Suprapubic skin (tissue), 4 donors: ENCODE data around the gene ASPHD2. TPM values are rescaled to one million over a fixed set of nuclear protein-coding genes. Genes with fewer than 3 reads are reported as not detected.
A peak's percentile ranks its signal among the peaks of the same experiment; 100 is the strongest.

Experiments
- DNase-seq, 2 donors: peaks; one replicate each; pipeline ENCODE4 v3.0.0-alpha.2; 2019; ENCODE audit warnings: low spot score in 2 of 2
- H3K27ac ChIP-seq: fragments of 200-600 bp; sonication (generic); one replicate; pipeline ENCODE4 v1.5.1; 2019
- H3K27me3 ChIP-seq: fragments of 200-600 bp; sonication (generic); one replicate; pipeline ENCODE4 v1.5.1; 2019
- H3K36me3 ChIP-seq: fragments of 200-600 bp; sonication (generic); one replicate; pipeline ENCODE4 v1.5.1; 2019
- H3K4me1 ChIP-seq: fragments of 200-600 bp; sonication (generic); one replicate; pipeline ENCODE4 v1.5.1; 2019
- H3K4me3 ChIP-seq: fragments of 200-600 bp; sonication (generic); one replicate; pipeline ENCODE4 v1.5.1; 2019; ENCODE audit warnings: mild to moderate bottlenecking
- H3K9me3 ChIP-seq: fragments of 200-600 bp; sonication (generic); one replicate; pipeline ENCODE4 v1.5.1; 2019
- EP300 ChIP-seq: sonication (generic); formaldehyde crosslinking; IDR thresholded peaks from one replicate; pipeline ENCODE4 v1.6.1; 2017; ENCODE audit warnings: antibody characterized with exemption
- POLR2A ChIP-seq, 2 donors: fragments of 450-650 bp; IDR thresholded peaks; one replicate each; pipeline ENCODE4 v1.6.1; 2017; ENCODE audit warnings: antibody characterized with exemption in 2 of 2, mild to moderate bottlenecking in 2 of 2, moderate library complexity in 2 of 2
- POLR2AphosphoS5 ChIP-seq, 3 donors: sonication (generic); formaldehyde crosslinking; IDR thresholded peaks; one replicate each; pipeline ENCODE4 v1.6.1; 2017; ENCODE audit warnings: antibody characterized with exemption in 3 of 3
- WGBS: methylation state at CpG from one replicate; pipeline ENCODE4 v1.1.5; 2018; 5-methylcytosine and 5-hydroxymethylcytosine counted together
- total RNA-seq, 4 donors: library from RNA; depleted of rRNA; stranded (reverse); fragments of >200 nt; gene quantifications; one replicate each; pipeline ENCODE4 v1.1.0, GENCODE V29; 2016
- TF ChIP-seq, protein P1 (sequence below), 2 donors: fragments of 200-600 bp in 1 of 2; fragments of 450-650 bp in 1 of 2; sonication (generic) in 1 of 2; IDR thresholded peaks; one replicate each; pipeline ENCODE4 v1.5.1; 2016 to 2019; ENCODE audit warnings: antibody characterized with exemption in 2 of 2, mild to moderate bottlenecking in 1 of 2, moderate library complexity in 1 of 2

Gene ASPHD2
- total RNA-seq, 4 donors from 2014 or later, result 2.7 to 28.0 (median 11.8) TPM

DNA sequence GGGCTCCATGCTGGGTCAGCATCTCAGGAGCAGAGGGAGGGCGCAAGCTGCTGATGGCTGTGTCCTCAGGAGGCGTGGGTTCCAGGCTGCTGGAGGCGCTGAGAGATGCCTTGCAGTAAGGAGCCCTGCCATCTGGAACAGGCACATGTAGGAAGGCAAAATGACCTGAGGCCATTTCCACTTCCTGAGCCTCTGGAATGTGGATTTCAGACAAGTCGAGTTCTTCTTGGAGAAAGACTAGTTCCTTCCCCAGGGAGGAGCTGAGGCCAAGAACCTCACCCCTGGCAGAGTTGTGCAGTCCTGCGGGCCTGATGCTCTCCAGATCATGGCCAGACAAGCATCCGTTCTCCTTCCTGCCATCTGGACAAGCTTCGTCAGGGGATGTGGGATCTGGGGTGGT, 35.3 kb downstream of the ASPHD2 start:
- no peaks in the 10 kb centered on the region for H3K9me3 ChIP-seq
- H3K4me1 ChIP-seq, result peaks cover 43% of the 10 kb centered on the region
- DNase-seq, result no peak
- H3K27me3 ChIP-seq, result no peaks in the 10 kb centered on the region
- TF ChIP-seq, protein P1, sequence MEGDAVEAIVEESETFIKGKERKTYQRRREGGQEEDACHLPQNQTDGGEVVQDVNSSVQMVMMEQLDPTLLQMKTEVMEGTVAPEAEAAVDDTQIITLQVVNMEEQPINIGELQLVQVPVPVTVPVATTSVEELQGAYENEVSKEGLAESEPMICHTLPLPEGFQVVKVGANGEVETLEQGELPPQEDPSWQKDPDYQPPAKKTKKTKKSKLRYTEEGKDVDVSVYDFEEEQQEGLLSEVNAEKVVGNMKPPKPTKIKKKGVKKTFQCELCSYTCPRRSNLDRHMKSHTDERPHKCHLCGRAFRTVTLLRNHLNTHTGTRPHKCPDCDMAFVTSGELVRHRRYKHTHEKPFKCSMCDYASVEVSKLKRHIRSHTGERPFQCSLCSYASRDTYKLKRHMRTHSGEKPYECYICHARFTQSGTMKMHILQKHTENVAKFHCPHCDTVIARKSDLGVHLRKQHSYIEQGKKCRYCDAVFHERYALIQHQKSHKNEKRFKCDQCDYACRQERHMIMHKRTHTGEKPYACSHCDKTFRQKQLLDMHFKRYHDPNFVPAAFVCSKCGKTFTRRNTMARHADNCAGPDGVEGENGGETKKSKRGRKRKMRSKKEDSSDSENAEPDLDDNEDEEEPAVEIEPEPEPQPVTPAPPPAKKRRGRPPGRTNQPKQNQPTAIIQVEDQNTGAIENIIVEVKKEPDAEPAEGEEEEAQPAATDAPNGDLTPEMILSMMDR (IDR thresholded peaks at IDR 0.05), result no peak
- TF ChIP-seq EP300, result no peak
- no peak for TF ChIP-seq POLR2A (IDR thresholded peaks at IDR 0.05)
- no peak for TF ChIP-seq POLR2AphosphoS5 (IDR thresholded peaks at IDR 0.05)
- 26% methylated on average over 7 of the region's 7 CpGs for WGBS
- peaks cover 73% of the 10 kb centered on the region for H3K36me3 ChIP-seq
- H3K27ac ChIP-seq, result peak overlapping the region; percentile 29
- H3K4me3 ChIP-seq, result no peak overlapping the region

DNA sequence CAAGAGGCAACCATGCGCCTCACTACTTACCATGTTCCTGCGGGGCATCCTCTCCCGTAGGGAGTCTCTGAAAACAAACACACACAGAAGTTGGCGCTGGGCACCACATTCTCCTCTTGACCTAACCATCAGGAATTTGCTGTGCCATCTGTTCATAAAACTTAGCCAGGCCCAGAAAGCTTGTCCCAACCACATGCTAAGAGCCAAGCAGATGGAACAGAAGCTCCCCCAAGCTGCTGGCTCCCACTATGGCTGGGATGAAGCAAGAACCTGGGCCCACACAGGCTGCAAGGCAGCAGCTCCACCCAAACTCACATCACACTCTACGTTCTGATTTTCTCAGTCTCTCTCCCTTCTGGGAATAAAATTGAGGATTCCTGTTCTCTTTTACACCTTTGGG, 37.1 kb downstream of the ASPHD2 start:
- H3K27me3 ChIP-seq, result no peaks in the 10 kb centered on the region
- TF ChIP-seq POLR2AphosphoS5 (IDR thresholded peaks at IDR 0.05), result no peak
- TF ChIP-seq POLR2A (IDR thresholded peaks at IDR 0.05), result no peak
- TF ChIP-seq EP300, result no peak
- TF ChIP-seq, protein P1 (IDR thresholded peaks at IDR 0.05), result no peak
- no peak for DNase-seq
- peaks cover 90% of the 10 kb centered on the region for H3K36me3 ChIP-seq
- peaks cover 31% of the 10 kb centered on the region for H3K4me1 ChIP-seq
- H3K4me3 ChIP-seq, result no peak overlapping the region
- WGBS, result 78% methylated on average over 5 of the region's 5 CpGs
- H3K27ac ChIP-seq, result no peak overlapping the region
- H3K9me3 ChIP-seq, result no peaks in the 10 kb centered on the region

DNA sequence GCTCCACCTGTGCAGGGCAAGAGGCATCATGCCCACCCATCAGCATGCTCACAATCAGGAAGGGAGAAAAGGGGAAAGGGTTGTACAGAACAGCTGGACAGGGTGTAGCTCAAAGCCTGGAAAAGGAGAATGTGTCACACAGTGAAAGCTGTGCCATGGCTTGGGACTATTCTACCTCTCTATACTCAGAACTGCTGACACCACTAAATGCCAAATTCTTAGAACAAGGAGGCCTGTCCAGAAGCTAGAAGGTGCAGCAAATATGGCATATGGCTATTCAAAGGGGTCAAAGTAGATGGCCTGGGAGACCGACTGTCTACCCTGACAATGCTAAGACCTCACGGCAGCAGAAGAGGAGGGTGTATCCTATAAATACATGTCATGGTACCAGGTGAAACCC, 41.7 kb downstream of the ASPHD2 start:
- H3K9me3 ChIP-seq, result no peaks in the 10 kb centered on the region
- no peak for TF ChIP-seq POLR2AphosphoS5 (IDR thresholded peaks at IDR 0.05)
- no peak for TF ChIP-seq POLR2A (IDR thresholded peaks at IDR 0.05)
- TF ChIP-seq EP300, result no peak
- TF ChIP-seq, protein P1 (IDR thresholded peaks at IDR 0.05), result no peak
- H3K4me3 ChIP-seq, result no peak overlapping the region
- no peaks in the 10 kb centered on the region for H3K4me1 ChIP-seq
- H3K27ac ChIP-seq, result no peak overlapping the region
- WGBS, result 95% methylated on average over 2 of the region's 2 CpGs
- H3K36me3 ChIP-seq, result peaks cover 84% of the 10 kb centered on the region
- no peaks in the 10 kb centered on the region for H3K27me3 ChIP-seq
- no peak for DNase-seq

DNA sequence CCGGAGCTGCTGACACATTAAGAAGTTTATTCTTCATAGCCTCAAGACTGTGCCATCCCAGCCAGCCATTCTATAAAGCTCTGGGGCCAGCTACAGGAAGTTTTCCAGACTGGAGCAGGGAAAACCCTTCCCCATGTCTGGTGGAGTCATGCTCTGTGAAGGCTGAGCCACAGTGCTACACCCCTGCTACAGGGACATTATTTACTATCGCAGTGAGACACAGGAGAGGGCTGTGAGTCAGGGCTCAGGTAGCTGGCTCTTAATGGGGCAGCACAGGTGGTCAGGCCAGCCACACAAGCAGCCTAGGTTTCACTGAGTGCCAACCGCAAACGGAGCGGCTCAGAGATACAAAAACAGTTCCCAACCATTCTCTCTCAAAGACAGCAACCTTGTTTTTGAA, 42.5 kb downstream of the ASPHD2 start:
- Histone ChIP-seq H3K27me3 (no peaks in the 10 kb centered on the region), H3K4me3 (no peak overlapping the region), H3K27ac (no peak overlapping the region), H3K9me3 (no peaks in the 10 kb centered on the region), H3K4me1 (no peaks in the 10 kb centered on the region), H3K36me3 (peaks cover 84% of the 10 kb centered on the region)
- no peak for DNase-seq
- 66% methylated on average over 5 of the region's 5 CpGs for WGBS
- TF ChIP-seq POLR2AphosphoS5 (IDR thresholded peaks at IDR 0.05) (no peak), EP300 (no peak), POLR2A (IDR thresholded peaks at IDR 0.05) (no peak)
- TF ChIP-seq, protein P1 (IDR thresholded peaks at IDR 0.05), result no peak

DNA sequence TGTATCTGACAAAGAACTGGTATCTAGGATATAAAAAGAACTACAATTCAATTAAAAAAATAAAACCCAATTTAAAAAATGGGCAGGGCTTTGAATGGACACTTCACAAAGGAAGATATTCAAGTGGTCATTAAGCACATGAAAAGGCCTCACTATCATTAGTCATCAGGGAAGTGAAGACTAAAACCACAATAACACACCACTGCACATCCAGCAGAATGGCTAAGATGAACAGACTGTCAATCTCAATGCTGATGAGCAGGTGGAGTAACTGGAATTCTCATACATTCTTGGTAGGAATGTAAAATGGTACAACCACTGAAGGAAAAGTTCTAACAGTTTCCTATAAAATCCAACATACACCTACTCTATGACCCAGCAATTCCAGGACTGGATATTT, 45.6 kb downstream of the ASPHD2 start:
- peaks cover 68% of the 10 kb centered on the region for H3K36me3 ChIP-seq
- no peaks in the 10 kb centered on the region for H3K9me3 ChIP-seq
- no peak overlapping the region for H3K27ac ChIP-seq
- no peak for DNase-seq
- H3K4me3 ChIP-seq, result no peak overlapping the region
- peaks cover 12% of the 10 kb centered on the region for H3K4me1 ChIP-seq
- TF ChIP-seq POLR2AphosphoS5 (IDR thresholded peaks at IDR 0.05), result no peak
- TF ChIP-seq POLR2A (IDR thresholded peaks at IDR 0.05), result no peak
- no peak for TF ChIP-seq EP300
- TF ChIP-seq, protein P1 (IDR thresholded peaks at IDR 0.05), result no peak
- no peaks in the 10 kb centered on the region for H3K27me3 ChIP-seq
